Ishikawa (cell line): ENCODE measurements around the gene REC114.

Experiments
- CEBPB ChIP-seq: IDR thresholded peaks from 2 replicates; pipeline ENCODE4 v1.6.1; 2012
- CREB1 ChIP-seq: IDR thresholded peaks from 2 replicates; pipeline ENCODE4 v1.6.1; 2012; ENCODE audit warnings: low read depth
- EGR1 ChIP-seq: IDR thresholded peaks from 2 replicates; pipeline ENCODE4 v1.6.1; 2012
- EP300 ChIP-seq: IDR thresholded peaks from 2 replicates; pipeline ENCODE4 v1.6.1; 2012; ENCODE audit warnings: borderline replicate concordance
- FOXM1 ChIP-seq: IDR thresholded peaks from 2 replicates; pipeline ENCODE4 v1.6.1; 2012; ENCODE audit warnings: low read depth, borderline replicate concordance
- NFIC ChIP-seq: IDR thresholded peaks from 2 replicates; pipeline ENCODE4 v1.6.1; 2012
- RAD21 ChIP-seq: IDR thresholded peaks from 2 replicates; pipeline ENCODE4 v1.6.1; 2012; ENCODE audit warnings: low read depth
- REST ChIP-seq: IDR thresholded peaks from 2 replicates; pipeline ENCODE4 v1.6.1; 2012; ENCODE audit warnings: low read depth, mild to moderate bottlenecking
- TAF1 ChIP-seq: IDR thresholded peaks from 2 replicates; pipeline ENCODE4 v1.6.1; 2012; ENCODE audit warnings: low read depth, mild to moderate bottlenecking
- TCF12 ChIP-seq: IDR thresholded peaks from 2 replicates; pipeline ENCODE4 v1.6.1; 2012; ENCODE audit warnings: low read depth
- TEAD4 ChIP-seq: IDR thresholded peaks from 2 replicates; pipeline ENCODE4 v1.6.1; 2012
- YY1 ChIP-seq: IDR thresholded peaks from 2 replicates; pipeline ENCODE4 v1.6.1; 2012; ENCODE audit warnings: low read depth
- ZBTB7A ChIP-seq: IDR thresholded peaks from 2 replicates; pipeline ENCODE4 v1.6.1; 2012; ENCODE audit warnings: low read depth
- TF ChIP-seq, protein P1 (sequence below): IDR thresholded peaks from 2 replicates; pipeline ENCODE4 v1.6.1; 2012
- TF ChIP-seq, protein P2 (sequence below): IDR thresholded peaks from 2 replicates; pipeline ENCODE4 v1.6.1; 2012

Gene REC114

DNA sequence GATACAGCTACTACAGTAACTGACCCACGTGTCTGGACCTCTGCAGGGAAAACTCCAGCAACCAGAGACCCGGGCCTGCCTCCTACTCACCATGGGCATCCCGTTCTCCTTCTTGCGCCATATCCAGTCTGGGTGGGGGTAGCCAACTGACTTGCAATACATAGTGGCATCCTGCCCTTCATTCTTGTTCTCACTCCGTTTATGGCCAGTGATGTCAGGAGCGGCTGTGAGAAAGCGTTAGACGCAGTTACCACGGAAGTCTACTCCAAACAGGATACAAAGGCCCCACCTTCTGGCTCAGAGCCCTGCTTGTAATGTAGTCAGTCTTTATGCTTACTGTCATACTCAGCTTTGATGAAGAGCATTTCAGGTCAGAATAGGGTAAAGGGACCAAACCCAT lies 130.6 kb downstream of the REC114 start:
- TF ChIP-seq ZBTB7A: no peak
- TF ChIP-seq EP300: no peak
- TF ChIP-seq RAD21: no peak
- TF ChIP-seq FOXM1: no peak
- no peak for TF ChIP-seq REST
- TF ChIP-seq YY1: no peak
- TF ChIP-seq NFIC: no peak
- TF ChIP-seq, protein P1, sequence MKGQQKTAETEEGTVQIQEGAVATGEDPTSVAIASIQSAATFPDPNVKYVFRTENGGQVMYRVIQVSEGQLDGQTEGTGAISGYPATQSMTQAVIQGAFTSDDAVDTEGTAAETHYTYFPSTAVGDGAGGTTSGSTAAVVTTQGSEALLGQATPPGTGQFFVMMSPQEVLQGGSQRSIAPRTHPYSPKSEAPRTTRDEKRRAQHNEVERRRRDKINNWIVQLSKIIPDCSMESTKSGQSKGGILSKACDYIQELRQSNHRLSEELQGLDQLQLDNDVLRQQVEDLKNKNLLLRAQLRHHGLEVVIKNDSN: no peak
- no peak for TF ChIP-seq TCF12
- TF ChIP-seq CEBPB: no peak
- TF ChIP-seq EGR1: no peak

- TF ChIP-seq EGR1 (no peak), CREB1 (no peak), EP300 (no peak), TCF12 (no peak), CEBPB (no peak), YY1 (no peak), RAD21 (no peak), TAF1 (no peak), NFIC (no peak), FOXM1 (no peak), REST (no peak), ZBTB7A (no peak), TEAD4 (no peak)
- TF ChIP-seq, protein P1: no peak
- TF ChIP-seq, protein P2, sequence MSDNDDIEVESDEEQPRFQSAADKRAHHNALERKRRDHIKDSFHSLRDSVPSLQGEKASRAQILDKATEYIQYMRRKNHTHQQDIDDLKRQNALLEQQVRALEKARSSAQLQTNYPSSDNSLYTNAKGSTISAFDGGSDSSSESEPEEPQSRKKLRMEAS: no peak
These were observed 132.8 kb downstream of the REC114 start for GRCh38 chr15:73575636-73576247.

- no peak for TF ChIP-seq TCF12
- TF ChIP-seq TEAD4: no peak
- TF ChIP-seq NFIC: no peak
- TF ChIP-seq EGR1: no peak
- no peak for TF ChIP-seq FOXM1
- no peak for TF ChIP-seq REST
- TF ChIP-seq TAF1: no peak
- TF ChIP-seq RAD21: no peak
These were observed 135.1 kb downstream of the REC114 start for GRCh38 chr15:73578026-73578425.

DNA sequence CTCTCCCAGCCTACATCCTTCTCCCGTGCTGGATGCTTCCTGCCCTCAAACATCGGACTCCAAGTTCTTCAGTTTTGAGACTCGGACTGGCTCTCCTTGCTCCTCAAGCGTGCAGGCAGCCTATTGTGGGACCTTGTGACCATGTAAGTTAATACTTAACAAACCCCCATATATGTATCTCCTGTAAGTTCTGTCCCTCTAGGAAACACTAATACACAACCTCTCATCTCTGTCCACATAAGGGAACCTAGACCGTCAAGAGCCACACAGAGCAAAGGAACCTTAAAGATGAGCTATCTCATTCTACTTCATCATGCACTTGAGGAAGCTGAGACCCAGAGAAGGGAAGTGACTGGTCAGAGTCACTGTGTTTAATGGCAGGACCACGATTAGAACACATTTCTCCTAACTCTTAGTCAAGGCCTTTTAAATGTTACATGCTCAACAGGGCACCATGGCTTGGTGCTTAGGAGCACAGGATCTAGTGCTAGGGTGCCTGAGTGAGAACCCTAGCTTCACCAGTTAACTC lies 140.0 kb downstream of the REC114 start:
- TF ChIP-seq CEBPB (no peak), EP300 (no peak)

DNA sequence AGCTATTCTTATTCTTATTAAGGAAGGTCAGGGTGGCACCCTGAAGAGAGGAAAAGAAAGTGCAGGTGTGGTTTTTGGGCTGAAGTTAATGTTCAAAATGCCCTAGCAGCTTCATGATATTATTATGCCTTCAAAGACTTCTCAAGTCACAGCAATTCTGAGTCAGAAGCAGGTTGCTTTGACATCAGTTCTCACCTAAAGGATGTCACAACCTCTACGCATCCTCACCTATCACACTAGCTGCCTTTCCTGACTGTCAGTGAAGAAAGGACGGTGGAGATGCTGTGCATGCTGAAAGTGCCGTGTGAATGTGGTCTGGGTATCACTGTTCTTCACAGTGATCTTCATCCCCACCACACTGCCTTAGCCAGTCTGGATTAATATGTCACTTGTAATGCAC lies 140.6 kb downstream of the REC114 start:
- TF ChIP-seq ZBTB7A: no peak
- TF ChIP-seq NFIC: no peak
